ENCODE results near the gene RNASE12. TPM values are rescaled to one million over a fixed set of nuclear protein-coding genes. Genes with fewer than 3 reads are reported as not detected.
A peak's percentile ranks its signal among the peaks of the same experiment; 100 is the strongest.
"Not testable (repeated sequence)": the region's sequence is repeated elsewhere in the genome, so short reads cannot be mapped to it uniquely, and the experiment has no call there.

The RNASE12 gene
- polyA plus RNA-seq, 1 of the 3 experiments (the other 2 are of a cell fraction), result not detected

DNA sequence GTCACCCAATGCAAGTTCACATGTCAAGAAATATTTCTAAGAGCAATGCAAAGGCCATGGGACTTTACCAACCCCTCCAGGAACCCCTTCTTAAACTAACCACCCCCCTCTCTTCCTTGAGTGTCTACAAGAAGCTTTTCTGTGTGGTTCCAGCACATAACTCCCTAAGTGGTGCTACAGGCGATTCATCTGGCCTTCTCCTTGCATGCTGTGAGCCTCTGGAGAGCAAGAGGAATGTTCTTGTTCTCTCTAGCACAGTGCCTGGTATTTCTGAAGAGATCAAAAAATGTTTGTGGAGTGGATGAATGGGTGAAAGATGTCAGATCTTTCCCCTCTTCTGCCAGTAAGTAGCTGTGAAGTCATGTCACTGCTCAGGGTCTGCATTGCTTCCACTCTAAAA, 5.9 kb upstream of the RNASE12 start (continued):
- TF ChIP-seq EP300 (IDR thresholded peaks at IDR 0.05; ENCODE audit: borderline replicate concordance in 1 of 2, low read depth in 1 of 2, low read length in 1 of 2) (no peak), FOXM1 (IDR thresholded peaks at IDR 0.05; ENCODE audit: low read depth) (no peak), TCF12 (IDR thresholded peaks at IDR 0.05) (no peak)
- TF ChIP-seq, protein P1, sequence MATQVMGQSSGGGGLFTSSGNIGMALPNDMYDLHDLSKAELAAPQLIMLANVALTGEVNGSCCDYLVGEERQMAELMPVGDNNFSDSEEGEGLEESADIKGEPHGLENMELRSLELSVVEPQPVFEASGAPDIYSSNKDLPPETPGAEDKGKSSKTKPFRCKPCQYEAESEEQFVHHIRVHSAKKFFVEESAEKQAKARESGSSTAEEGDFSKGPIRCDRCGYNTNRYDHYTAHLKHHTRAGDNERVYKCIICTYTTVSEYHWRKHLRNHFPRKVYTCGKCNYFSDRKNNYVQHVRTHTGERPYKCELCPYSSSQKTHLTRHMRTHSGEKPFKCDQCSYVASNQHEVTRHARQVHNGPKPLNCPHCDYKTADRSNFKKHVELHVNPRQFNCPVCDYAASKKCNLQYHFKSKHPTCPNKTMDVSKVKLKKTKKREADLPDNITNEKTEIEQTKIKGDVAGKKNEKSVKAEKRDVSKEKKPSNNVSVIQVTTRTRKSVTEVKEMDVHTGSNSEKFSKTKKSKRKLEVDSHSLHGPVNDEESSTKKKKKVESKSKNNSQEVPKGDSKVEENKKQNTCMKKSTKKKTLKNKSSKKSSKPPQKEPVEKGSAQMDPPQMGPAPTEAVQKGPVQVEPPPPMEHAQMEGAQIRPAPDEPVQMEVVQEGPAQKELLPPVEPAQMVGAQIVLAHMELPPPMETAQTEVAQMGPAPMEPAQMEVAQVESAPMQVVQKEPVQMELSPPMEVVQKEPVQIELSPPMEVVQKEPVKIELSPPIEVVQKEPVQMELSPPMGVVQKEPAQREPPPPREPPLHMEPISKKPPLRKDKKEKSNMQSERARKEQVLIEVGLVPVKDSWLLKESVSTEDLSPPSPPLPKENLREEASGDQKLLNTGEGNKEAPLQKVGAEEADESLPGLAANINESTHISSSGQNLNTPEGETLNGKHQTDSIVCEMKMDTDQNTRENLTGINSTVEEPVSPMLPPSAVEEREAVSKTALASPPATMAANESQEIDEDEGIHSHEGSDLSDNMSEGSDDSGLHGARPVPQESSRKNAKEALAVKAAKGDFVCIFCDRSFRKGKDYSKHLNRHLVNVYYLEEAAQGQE (IDR thresholded peaks at IDR 0.05; ENCODE audit: low read depth, low read length), result no peak

DNA sequence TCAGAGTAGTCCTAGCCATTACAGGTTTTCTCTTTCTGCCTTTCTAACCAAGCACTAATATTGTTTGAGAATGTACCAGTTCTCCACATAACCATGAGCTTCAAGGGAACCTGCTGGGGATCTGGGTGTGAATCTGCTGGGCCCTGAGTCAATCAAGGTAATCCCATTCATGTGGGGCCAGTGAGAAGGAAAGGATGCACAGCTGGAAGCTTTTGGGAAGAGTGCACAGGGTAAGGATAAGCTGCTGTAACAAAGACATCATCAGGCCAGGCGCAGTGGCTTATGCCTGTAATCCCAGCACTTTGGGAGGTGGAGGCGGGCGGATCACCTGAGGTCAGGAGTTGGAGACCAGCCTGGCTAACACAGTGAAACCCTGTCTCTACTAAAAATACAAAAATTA, 4.5 kb upstream of the RNASE12 start:
- DNase-seq; H3K4me3 ChIP-seq (ENCODE audit: low read depth in 2 of 2, low read length in 1 of 2); H3K79me2 ChIP-seq (ENCODE audit: insufficient read depth); POLR2A ChIA-PET; H3K9me3 ChIP-seq; H3K27ac ChIP-seq (ENCODE audit: low read depth in 2 of 2, low read length in 1 of 2); H2AFZ ChIP-seq (ENCODE audit: low read depth); H3F3A ChIP-seq (replicated peaks; ENCODE audit: insufficient read depth); H3K9me2 ChIP-seq; H3K9ac ChIP-seq; H3K36me3 ChIP-seq (replicated peaks in 1 of 2; ENCODE audit: control insufficient read depth in 1 of 2, insufficient read depth in 2 of 2, low read length in 1 of 2); H4K20me1 ChIP-seq (ENCODE audit: insufficient read depth); H3K4me1 ChIP-seq (ENCODE audit: control insufficient read depth in 1 of 2, insufficient read depth in 2 of 2, low read depth in 1 of 2, low read length in 1 of 2); H3K4me2 ChIP-seq: not testable (repeated sequence)
- peaks cover 84% of the 10 kb centered on the region for H3K27me3 ChIP-seq (ENCODE audit: insufficient read depth)
- CTCF ChIA-PET, result interaction anchor here (1.1 to 1.6 kb wide), 2 partner anchors 11 to 13 kb away, joined by 3 read pairs; no protein-coding TSS in a partner anchor
- 32% methylated on average over 3 of the region's 3 CpGs for WGBS (ENCODE audit: low lambda C conversion rate)

DNA sequence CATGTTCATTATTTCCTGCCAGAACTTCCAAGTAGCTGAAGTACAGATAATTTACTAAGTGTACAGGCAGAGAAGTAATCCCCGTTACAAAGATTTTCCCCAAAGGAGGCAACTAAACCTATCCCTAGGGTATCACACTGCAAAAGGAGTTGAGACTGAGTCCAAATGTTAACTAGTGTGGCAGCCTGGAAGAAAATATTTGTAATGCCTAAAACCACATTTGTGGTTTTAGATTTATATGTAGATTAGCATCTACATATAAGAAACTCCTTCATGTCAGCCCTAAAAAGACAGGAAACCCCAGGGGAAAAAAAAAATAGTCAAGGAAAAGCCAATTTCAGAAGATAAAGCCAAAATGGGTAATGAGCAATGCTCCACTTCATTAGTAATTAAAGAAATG, 1.4 kb upstream of the RNASE12 start:
- WGBS (ENCODE audit: low lambda C conversion rate), result 3% methylated on average over 1 of the region's 1 CpG
- POLR2A ChIA-PET, result no interaction called here
- H3K4me2 ChIP-seq, result peak overlapping the region; percentile 62; the same call in 1 of the 2 replicates
- DNase-seq, result no peak
- TF ChIP-seq SIN3A (IDR thresholded peaks at IDR 0.05; ENCODE audit: borderline replicate concordance, low read depth, low read length) (no peak), MEF2A (IDR thresholded peaks at IDR 0.05; ENCODE audit: borderline replicate concordance, low read depth) (no peak), SMC3 (IDR thresholded peaks at IDR 0.05; ENCODE audit: low read depth, low read length) (no peak), RFX5 (IDR thresholded peaks at IDR 0.05; ENCODE audit: low read length) (no peak), NFIC (IDR thresholded peaks at IDR 0.05; ENCODE audit: borderline replicate concordance) (no peak), JUND (IDR thresholded peaks at IDR 0.05) (no peak), YY1 (IDR thresholded peaks at IDR 0.05; ENCODE audit: low read depth) (no peak), RAD21 (IDR thresholded peaks at IDR 0.05; ENCODE audit: low read length) (no peak)
- TF ChIP-seq, protein P2, sequence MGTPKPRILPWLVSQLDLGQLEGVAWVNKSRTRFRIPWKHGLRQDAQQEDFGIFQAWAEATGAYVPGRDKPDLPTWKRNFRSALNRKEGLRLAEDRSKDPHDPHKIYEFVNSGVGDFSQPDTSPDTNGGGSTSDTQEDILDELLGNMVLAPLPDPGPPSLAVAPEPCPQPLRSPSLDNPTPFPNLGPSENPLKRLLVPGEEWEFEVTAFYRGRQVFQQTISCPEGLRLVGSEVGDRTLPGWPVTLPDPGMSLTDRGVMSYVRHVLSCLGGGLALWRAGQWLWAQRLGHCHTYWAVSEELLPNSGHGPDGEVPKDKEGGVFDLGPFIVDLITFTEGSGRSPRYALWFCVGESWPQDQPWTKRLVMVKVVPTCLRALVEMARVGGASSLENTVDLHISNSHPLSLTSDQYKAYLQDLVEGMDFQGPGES (IDR thresholded peaks at IDR 0.05; ENCODE audit: low read depth, low read length), result no peak
- TF ChIP-seq, protein P3, sequence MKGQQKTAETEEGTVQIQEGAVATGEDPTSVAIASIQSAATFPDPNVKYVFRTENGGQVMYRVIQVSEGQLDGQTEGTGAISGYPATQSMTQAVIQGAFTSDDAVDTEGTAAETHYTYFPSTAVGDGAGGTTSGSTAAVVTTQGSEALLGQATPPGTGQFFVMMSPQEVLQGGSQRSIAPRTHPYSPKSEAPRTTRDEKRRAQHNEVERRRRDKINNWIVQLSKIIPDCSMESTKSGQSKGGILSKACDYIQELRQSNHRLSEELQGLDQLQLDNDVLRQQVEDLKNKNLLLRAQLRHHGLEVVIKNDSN (IDR thresholded peaks at IDR 0.05; ENCODE audit: borderline replicate concordance, low read depth), result no peak
- no peaks in the 10 kb centered on the region for H3K4me1 ChIP-seq (ENCODE audit: control insufficient read depth in 1 of 2, insufficient read depth in 2 of 2, low read depth in 1 of 2, low read length in 1 of 2)
- no peak overlapping the region for H3K27ac ChIP-seq (ENCODE audit: low read depth in 2 of 2, low read length in 1 of 2)
- H3K27me3 ChIP-seq (ENCODE audit: insufficient read depth), result peaks cover 73% of the 10 kb centered on the region
- H4K20me1 ChIP-seq (ENCODE audit: insufficient read depth), result no peaks in the 10 kb centered on the region
- H3K9ac ChIP-seq, result no peak overlapping the region
- no peaks in the 10 kb centered on the region for H3K79me2 ChIP-seq (ENCODE audit: insufficient read depth)
- no peak overlapping the region for H2AFZ ChIP-seq (ENCODE audit: low read depth)
- H3F3A ChIP-seq (replicated peaks; ENCODE audit: insufficient read depth), result no peaks in the 10 kb centered on the region
- H3K4me3 ChIP-seq (ENCODE audit: low read depth in 2 of 2, low read length in 1 of 2), result peak overlapping the region in 1 of 2 experiments; percentile 9; a peak in 1 of 4 replicates
- H3K9me2 ChIP-seq, result no peaks in the 10 kb centered on the region
- CTCF ChIA-PET, result no interaction called here
- no peaks in the 10 kb centered on the region for H3K9me3 ChIP-seq
- H3K36me3 ChIP-seq (replicated peaks in 1 of 2; ENCODE audit: control insufficient read depth in 1 of 2, insufficient read depth in 2 of 2, low read length in 1 of 2), result no peaks in the 10 kb centered on the region
